NCI-H146 treated with DMSO at 0.1 percent for 48 hours (cell line): Measurements from ENCODE around the gene APOBEC3H.
"Not testable (repeated sequence)": the region's sequence is repeated elsewhere in the genome, so short reads cannot be mapped to it uniquely, and the experiment has no call there.

Source experiments
- DNase-seq: peaks from one replicate; lab custom pipeline; 2025; ENCODE audit not compliant: unreplicated experiment; lab: John Stamatoyannopoulos, UW

Gene APOBEC3H

GRCh38 chr22:39097098-39098020 is at the start of gene APOBEC3H:
Gene APOBEC3H, plus strand, starts transcription at chr22:39097244. Its CDS starts 3,035 bp downstream, at chr22:39100279.
- DNase-seq = no peak

DNA sequence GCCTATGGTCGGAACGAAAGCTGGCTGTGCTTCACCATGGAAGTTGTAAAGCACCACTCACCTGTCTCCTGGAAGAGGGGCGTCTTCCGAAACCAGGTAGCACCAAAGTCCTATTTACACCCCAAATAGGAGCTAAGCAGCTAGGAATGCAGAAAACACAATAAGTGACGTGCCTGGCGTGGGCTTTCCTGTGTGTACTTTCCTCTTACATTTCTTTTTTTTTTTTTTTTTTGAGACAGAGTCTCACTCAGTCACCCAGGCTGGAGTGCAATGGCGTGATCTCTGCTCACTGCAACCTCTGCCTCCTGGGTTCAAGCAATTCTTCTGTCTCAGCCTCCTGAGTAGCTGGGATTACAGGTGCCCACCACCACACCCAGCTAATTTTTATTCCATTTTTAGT is 47.6 kb upstream of the APOBEC3H start:
- DNase-seq = not testable (repeated sequence)

GRCh38 chr22:39051844-39052495 is 45.1 kb upstream of the APOBEC3H start:
- not testable (repeated sequence) for DNase-seq

DNA sequence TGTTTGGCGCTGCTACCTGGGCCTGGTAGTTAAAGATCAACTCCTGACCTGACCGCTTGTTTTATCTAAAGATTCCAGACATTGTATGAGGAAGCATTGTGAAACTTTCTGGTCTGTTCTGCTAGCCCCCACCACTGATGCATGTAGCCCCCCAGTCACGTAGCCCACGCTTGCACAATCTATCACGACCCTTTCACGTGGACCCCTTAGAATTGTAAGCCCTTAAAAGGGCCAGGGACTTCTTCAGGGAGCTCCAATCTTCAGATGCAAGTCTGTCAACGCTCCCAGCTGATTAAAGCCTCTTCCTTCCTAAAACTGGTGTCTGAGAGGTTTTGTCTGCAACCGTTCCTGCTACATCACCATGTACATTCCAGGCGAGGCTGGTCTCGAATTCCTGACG is 41.4 kb upstream of the APOBEC3H start:
- no peak for DNase-seq

DNA sequence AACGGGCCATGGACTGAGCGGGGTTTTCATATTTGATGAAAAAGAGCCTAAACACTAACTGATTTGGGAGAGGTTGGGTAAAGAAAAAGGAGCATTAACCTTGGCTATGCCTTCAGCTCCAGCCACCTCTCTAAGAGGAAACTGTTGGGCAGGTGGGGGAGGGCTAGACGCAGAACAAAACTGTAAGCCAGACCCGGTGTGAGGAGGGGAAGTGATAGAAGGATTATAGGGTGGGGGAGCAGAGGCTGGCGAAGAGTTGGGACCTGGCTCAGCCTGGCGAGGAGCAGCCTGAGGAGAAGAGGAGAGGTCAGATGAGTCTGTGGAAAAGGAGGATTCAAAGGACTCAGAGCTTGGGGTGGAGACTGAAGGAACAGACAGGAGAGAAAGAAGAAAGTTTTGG is 35.8 kb upstream of the APOBEC3H start:
- not testable (repeated sequence) for DNase-seq

DNA sequence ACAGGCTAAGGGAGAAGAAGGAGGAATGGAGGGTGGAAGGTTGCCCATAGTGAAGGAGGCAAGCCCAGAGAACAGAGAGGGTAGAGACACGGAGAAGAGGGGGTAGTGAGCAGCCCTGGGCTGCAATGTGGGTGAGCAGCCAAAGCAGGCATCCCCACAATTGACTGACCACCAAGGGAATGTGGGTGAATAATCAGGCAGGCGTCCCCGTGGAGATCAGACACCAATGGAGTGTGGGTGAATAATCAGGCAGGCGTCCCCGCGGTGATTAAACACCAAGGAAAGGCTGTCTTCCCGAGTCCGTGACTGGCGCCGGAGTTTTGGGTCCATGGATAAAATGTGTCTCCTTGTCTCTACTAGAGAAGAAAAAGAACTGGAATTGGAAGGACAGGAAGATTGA is 35.1 kb upstream of the APOBEC3H start:
- not testable (repeated sequence) for DNase-seq

GRCh38 chr22:39063904-39064303 is 33.1 kb upstream of the APOBEC3H start:
- DNase-seq = not testable (repeated sequence)

DNA sequence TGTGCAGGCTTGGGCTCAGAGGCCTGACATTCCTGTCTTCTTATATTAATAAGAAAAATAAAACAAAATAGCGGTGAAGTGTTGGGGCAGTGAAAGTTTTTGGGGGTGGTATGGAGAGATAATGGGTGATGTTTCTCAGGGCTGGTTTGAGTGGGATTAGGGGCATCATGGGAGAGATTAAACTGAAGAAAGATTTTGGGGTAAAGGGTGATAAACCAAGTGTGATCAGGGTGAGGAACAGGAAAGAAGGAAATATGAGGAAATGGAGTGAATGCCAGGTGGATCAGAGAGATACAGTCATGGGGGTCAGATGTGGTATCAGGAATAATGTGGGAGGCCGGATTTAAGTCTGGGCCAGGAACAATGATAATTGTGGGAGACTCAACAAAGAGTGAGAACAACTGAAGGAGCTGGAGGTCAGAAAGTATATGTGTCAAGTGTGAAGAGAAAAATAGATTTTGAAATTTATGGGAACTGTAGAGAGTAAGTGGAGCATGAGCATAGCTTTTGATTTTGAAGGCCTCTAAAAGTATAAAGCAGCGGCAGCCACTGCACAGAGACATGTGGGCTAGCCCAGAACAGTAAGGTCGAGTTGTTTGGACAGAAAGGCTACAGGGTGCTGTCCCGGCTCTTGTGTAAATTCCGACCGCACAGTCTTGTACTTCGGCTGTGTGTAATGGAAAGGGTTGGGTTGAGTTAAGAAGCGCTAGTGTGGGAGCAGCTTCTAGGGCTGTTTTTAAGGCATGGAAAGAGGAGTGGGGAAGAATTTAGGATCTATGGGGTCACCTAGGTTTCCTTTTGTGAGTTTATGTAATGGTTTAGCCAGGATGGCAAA is 30.4 kb upstream of the APOBEC3H start:
- not testable (repeated sequence) for DNase-seq

- DNase-seq = no peak
Observed at GRCh38 chr22:39068033-39068785, 28.8 kb upstream of the APOBEC3H start.

GRCh38 chr22:39070186-39070585 is 26.9 kb upstream of the APOBEC3H start:
- DNase-seq = no peak

GRCh38 chr22:39072581-39072981 is 24.5 kb upstream of the APOBEC3H start:
- not testable (repeated sequence) for DNase-seq

GRCh38 chr22:39073981-39074380 is 23.1 kb upstream of the APOBEC3H start:
- DNase-seq = no peak

- DNase-seq = not testable (repeated sequence)
Observed at GRCh38 chr22:39076155-39077025, 20.7 kb upstream of the APOBEC3H start.

- DNase-seq = not testable (repeated sequence)
Observed at GRCh38 chr22:39077026-39077840, 19.8 kb upstream of the APOBEC3H start, which contains the start of gene APOBEC3G. Gene APOBEC3G, plus strand, starts transcription at chr22:39077275. Its CDS starts 87 bp downstream, at chr22:39077362.

DNA sequence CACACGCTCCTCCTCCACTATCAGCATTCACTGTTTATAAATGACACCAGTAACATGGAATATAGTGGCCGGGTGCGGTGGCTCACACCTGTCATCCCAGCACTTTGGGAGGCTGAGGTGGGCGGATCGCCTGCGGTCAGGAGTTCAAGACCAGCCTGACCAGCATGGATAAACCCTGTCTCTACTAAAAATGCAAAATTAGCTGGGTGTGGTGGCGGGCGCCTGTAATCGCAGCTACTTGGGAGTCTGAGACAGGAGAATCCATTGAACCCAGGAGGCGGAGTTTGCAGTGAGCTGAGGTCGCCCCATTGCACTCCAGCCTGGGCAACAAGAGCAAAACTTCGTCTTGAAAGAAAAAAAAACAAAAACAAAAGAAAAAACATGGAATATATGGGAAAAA is 19.1 kb upstream of the APOBEC3H start:
- DNase-seq = not testable (repeated sequence)

DNA sequence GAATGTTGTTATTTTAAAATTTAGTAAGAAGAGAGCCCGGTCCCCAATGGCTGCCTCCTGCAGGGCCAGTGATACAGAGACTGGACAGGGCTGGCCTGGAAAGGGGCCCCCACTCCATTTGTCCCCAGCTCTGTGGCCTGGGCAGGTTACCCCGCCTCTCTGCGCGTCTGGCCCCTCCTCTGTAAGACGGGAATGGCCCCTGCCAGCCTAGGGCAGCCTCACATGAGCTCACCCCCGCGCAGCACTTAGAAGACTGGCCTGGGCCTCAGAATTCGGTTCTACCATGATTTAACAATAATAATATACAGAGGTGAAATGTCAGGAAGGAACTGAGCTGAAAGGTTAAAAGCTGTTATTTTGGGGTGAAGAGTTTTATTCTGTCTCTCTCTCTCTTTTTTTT is 18.7 kb upstream of the APOBEC3H start:
- no peak for DNase-seq

DNA sequence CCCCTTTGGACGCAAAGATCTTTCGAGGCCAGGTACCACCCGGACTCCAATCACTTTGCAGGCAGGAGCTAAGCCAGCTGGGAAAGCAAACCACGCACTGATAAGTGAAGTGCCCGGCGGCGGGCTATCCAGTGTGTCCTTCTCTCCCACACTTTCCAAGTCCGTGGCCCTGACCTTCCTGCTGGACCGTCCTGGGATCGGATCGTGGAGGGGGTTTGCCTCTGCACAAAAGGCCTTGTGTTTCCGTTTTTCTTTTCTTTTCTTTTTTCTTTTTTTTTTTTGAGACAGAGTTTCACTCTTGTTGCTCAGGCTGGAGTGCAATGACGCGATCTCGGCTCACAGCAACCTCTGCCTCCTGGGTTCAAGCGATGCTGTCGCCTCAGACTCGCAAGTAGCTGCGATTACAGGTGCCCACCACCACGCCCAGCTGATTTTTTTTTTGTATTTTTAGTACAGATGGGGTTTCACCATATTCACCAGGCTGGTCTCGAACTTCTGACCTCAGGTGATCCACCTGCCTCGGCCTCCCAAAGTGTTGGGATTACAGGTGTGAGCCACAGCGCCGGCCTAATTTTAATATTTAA is 17.9 kb upstream of the APOBEC3H start:
- not testable (repeated sequence) for DNase-seq
